NAMALWA (cell line): Measurements from ENCODE around the gene CTNNBIP1.
"Not testable (repeated sequence)": the region's sequence is repeated elsewhere in the genome, so short reads cannot be mapped to it uniquely, and the experiment has no call there.

Experiments
- DNase-seq: peaks from one replicate; pipeline ENCODE4 v3.0.0-alpha.2; 2015; ENCODE audit warnings: low spot score

The CTNNBIP1 gene

DNA sequence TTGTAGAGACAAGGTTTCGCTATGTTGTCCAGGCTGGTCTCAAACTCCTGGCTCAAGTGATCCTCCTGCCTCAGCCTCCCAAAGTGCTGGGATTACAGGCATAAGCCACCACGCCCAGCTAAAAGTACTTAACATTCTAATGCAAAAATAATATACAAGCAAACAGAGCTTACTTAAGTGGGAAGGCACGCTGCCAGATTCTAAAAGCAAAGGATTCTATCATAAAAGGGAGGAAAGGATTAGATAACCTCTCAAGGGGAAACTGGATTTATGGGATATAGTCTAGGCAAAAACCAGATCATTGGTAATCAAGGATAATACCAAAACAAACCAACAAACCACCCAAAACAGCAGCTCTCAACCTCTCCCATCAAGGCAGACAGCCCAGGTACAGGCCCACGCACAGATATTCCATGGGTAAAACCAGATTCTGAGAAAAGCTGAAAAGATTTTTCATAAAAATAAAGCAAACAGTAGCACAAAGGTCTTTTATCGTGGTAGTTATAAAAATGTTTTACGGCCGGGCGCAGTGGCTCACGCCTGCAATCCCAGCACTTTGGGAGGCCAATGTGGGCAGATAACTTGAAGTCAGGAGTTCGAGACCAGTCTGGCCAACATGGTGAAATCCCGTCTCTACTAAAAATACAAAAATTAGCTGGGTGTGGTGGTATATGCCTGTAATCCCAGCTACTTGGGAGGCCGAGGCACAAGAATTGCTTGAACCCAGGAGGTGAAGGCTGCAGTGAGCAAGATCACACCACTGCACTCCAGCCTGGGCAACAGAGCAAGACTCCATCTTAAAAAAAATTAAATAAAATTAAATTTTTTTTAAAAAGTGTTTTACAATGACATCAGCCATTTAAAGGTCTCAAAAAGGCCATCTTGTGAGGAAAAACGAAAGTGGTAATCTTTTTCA lies 106.8 kb downstream of the CTNNBIP1 start:
- not testable (repeated sequence) for DNase-seq

GRCh38 chr1:9801909-9802308 lies 108.2 kb downstream of the CTNNBIP1 start:
- DNase-seq, result no peak
